PC-3 (cell line): ENCODE results near the gene WDR7.

Source experiments
- EZH2 ChIP-seq: fragments of 300-600 bp; sonication (generic); IDR thresholded peaks from one replicate; pipeline ENCODE4 v1.6.1; 2017; ENCODE audit warnings: antibody characterized with exemption, mild to moderate bottlenecking, low read length; ENCODE audit not compliant: unreplicated experiment
- TF ChIP-seq, protein P1 (sequence below): fragments of 300-600 bp; sonication (generic); conservative IDR thresholded peaks from 2 replicates; pipeline ENCODE4 v1.5.1; 2017; ENCODE audit warnings: antibody characterized with exemption, low read depth, mild to moderate bottlenecking, low read length

GRCh38 chr18:56756966-56757365 lies 105.8 kb downstream of the WDR7 start:
- TF ChIP-seq, protein P1, sequence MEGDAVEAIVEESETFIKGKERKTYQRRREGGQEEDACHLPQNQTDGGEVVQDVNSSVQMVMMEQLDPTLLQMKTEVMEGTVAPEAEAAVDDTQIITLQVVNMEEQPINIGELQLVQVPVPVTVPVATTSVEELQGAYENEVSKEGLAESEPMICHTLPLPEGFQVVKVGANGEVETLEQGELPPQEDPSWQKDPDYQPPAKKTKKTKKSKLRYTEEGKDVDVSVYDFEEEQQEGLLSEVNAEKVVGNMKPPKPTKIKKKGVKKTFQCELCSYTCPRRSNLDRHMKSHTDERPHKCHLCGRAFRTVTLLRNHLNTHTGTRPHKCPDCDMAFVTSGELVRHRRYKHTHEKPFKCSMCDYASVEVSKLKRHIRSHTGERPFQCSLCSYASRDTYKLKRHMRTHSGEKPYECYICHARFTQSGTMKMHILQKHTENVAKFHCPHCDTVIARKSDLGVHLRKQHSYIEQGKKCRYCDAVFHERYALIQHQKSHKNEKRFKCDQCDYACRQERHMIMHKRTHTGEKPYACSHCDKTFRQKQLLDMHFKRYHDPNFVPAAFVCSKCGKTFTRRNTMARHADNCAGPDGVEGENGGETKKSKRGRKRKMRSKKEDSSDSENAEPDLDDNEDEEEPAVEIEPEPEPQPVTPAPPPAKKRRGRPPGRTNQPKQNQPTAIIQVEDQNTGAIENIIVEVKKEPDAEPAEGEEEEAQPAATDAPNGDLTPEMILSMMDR: no peak
- TF ChIP-seq EZH2: no peak
